Esophagus mucosa (tissue), 1 donor: ENCODE measurements around the gene ATP6V1C2. TPM values are rescaled to one million over a fixed set of nuclear protein-coding genes. Genes with fewer than 3 reads are reported as not detected.
"Not testable (repeated sequence)": the region's sequence is repeated elsewhere in the genome, so short reads cannot be mapped to it uniquely, and the experiment has no call there.

Experiments used
- ATAC-seq: fragments of 200-7000 bp; cut with Tn5 transposase; one replicate; pipeline ENCODE4 v1.9.1; 2020
- total RNA-seq: library from RNA; stranded (reverse); gene quantifications from one replicate; pipeline ENCODE4 v1.2.4, GENCODE V29; 2023
- donor health status: DM: yes; HTN: yes; CAD: no.

Gene ATP6V1C2
- total RNA-seq, 1 donor from 2014 or later = 5.1 TPM

- ATAC-seq = no peak
Measured at GRCh38 chr2:10787176-10787968, 65.9 kb downstream of the ATP6V1C2 start.

GRCh38 chr2:10788855-10789254 is 67.4 kb downstream of the ATP6V1C2 start:
- no peak for ATAC-seq

- no peak for ATAC-seq
Measured at GRCh38 chr2:10790228-10790973, 69.0 kb downstream of the ATP6V1C2 start.

GRCh38 chr2:10792001-10792634 is 70.7 kb downstream of the ATP6V1C2 start:
- no peak for ATAC-seq

- ATAC-seq = no peak
Measured at GRCh38 chr2:10792660-10793400, 71.4 kb downstream of the ATP6V1C2 start.

GRCh38 chr2:10793816-10794215 is 72.4 kb downstream of the ATP6V1C2 start:
- no peak for ATAC-seq

GRCh38 chr2:10794876-10795275 is 73.4 kb downstream of the ATP6V1C2 start:
- no peak for ATAC-seq

- ATAC-seq = no peak
Measured at GRCh38 chr2:10795508-10796046, 74.1 kb downstream of the ATP6V1C2 start.

GRCh38 chr2:10796703-10797102 is 75.3 kb downstream of the ATP6V1C2 start:
- ATAC-seq = no peak

GRCh38 chr2:10798783-10799182 is 77.4 kb downstream of the ATP6V1C2 start:
- ATAC-seq = no peak

GRCh38 chr2:10800163-10800562 is 78.7 kb downstream of the ATP6V1C2 start:
- ATAC-seq = no peak

GRCh38 chr2:10802657-10803056 is 81.2 kb downstream of the ATP6V1C2 start:
- ATAC-seq = no peak

GRCh38 chr2:10805990-10806389 is 84.6 kb downstream of the ATP6V1C2 start:
- not testable (repeated sequence) for ATAC-seq

GRCh38 chr2:10806543-10806942 is 85.1 kb downstream of the ATP6V1C2 start:
- no peak for ATAC-seq

GRCh38 chr2:10810202-10811161 is 89.1 kb downstream of the ATP6V1C2 start:
- no peak for ATAC-seq

GRCh38 chr2:10811517-10811916 is 90.1 kb downstream of the ATP6V1C2 start:
- ATAC-seq = no peak

- ATAC-seq = peak; percentile 97
Measured at GRCh38 chr2:10812362-10813162, 91.1 kb downstream of the ATP6V1C2 start, which contains the start of gene PDIA6. Gene PDIA6, minus strand, starts transcription at chr2:10812785. Its CDS starts 89 bp downstream, at chr2:10812696.

- not testable (repeated sequence) for ATAC-seq
Measured at GRCh38 chr2:10813163-10814138, 92.0 kb downstream of the ATP6V1C2 start.

- ATAC-seq = no peak
Measured at GRCh38 chr2:10814142-10814541, 92.7 kb downstream of the ATP6V1C2 start.
